AG10803 (cell line): ENCODE measurements around the gene TNFAIP2.

ENCODE experiments used
- DNase-seq: peaks from one replicate; pipeline ENCODE4 v3.0.0; 2010; ENCODE audit warnings: low read depth
- H3K4me3 ChIP-seq: 2 replicates; pipeline ENCODE4 v1.5.1; 2011; ENCODE audit warnings: mild to moderate bottlenecking, low read length, control low read depth
- TF ChIP-seq, protein P1 (sequence below): conservative IDR thresholded peaks from 2 replicates; pipeline ENCODE4 v1.5.1; 2011; ENCODE audit warnings: mild to moderate bottlenecking, low read length, control low read depth, inconsistent platforms

TNFAIP2 gene

DNA sequence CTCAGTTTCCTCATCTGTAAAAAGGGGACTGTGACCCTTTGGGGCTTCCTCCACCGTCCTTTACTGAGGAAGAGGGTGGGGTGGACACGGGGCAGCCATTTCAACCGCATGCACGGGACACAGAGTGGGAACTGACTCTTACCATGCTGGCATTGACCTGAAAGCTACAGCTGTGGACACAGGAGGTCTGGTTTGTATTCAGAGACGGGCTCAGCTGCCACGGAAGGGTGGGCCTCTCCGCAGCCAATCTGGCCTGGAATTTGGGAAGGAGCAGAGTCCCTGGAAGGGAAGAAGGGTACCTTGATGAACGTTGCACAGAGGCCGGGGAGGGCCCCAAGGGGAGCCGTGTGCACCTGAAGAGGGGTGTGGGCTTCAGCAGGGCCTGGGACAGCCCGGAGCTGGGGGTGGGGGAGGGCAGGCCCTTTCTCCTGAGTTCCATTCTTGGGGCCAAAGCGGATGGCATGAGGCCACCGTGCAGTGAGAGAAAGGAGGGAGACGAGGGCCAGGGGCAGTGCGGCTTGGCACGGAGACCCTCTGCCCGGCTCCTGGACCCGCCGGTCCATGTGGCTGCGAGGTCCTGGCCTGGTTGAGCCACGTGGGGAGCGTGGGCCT is 14.5 kb downstream of the TNFAIP2 start:
- no peak overlapping the region for H3K4me3 ChIP-seq
- DNase-seq: no peak
- TF ChIP-seq, protein P1, sequence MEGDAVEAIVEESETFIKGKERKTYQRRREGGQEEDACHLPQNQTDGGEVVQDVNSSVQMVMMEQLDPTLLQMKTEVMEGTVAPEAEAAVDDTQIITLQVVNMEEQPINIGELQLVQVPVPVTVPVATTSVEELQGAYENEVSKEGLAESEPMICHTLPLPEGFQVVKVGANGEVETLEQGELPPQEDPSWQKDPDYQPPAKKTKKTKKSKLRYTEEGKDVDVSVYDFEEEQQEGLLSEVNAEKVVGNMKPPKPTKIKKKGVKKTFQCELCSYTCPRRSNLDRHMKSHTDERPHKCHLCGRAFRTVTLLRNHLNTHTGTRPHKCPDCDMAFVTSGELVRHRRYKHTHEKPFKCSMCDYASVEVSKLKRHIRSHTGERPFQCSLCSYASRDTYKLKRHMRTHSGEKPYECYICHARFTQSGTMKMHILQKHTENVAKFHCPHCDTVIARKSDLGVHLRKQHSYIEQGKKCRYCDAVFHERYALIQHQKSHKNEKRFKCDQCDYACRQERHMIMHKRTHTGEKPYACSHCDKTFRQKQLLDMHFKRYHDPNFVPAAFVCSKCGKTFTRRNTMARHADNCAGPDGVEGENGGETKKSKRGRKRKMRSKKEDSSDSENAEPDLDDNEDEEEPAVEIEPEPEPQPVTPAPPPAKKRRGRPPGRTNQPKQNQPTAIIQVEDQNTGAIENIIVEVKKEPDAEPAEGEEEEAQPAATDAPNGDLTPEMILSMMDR: no peak

DNA sequence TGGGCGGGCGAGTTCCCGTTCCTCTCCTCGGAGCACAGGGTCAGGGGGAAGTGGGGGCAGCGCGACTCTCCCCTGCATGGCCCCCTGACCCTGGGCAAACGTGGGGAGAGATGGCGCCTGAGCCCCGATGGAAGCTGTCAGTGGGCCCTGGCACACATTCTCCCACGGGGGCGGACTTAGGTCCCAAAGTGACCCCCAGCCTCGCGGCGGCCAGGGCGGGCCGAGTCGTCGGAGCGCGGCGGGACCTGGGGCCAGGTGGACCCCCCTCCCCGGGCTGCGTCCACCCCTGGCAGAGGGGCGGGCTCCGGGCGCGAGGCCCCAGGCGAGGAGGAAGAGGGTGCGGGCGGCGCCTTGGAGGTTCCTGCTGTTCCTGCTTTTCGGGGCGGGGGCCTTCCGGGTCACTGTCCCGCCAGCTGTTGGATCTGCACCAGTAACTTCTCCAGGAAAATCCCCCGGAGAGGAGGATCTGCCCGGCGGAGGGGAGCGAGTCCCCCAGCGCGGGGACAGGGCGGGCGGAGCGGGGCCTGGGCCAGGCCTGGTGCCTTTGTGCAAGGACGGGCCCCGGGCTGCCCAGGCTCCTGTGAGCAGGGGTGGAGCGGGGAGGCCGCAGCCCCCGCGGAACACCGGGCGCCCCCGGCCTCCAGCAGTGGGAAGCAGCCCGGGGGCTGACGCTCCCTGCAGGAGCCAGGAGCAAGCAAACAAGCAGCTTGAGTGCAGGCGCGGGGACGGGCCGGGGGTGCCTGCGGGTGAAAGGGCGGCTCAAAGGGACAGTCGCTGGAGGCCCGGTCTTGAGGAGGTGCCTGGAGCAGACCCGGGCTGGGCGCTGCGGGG is 15.3 kb downstream of the TNFAIP2 start:
- H3K4me3 ChIP-seq: no peak overlapping the region
- TF ChIP-seq, protein P1: no peak
- DNase-seq: no peak

DNA sequence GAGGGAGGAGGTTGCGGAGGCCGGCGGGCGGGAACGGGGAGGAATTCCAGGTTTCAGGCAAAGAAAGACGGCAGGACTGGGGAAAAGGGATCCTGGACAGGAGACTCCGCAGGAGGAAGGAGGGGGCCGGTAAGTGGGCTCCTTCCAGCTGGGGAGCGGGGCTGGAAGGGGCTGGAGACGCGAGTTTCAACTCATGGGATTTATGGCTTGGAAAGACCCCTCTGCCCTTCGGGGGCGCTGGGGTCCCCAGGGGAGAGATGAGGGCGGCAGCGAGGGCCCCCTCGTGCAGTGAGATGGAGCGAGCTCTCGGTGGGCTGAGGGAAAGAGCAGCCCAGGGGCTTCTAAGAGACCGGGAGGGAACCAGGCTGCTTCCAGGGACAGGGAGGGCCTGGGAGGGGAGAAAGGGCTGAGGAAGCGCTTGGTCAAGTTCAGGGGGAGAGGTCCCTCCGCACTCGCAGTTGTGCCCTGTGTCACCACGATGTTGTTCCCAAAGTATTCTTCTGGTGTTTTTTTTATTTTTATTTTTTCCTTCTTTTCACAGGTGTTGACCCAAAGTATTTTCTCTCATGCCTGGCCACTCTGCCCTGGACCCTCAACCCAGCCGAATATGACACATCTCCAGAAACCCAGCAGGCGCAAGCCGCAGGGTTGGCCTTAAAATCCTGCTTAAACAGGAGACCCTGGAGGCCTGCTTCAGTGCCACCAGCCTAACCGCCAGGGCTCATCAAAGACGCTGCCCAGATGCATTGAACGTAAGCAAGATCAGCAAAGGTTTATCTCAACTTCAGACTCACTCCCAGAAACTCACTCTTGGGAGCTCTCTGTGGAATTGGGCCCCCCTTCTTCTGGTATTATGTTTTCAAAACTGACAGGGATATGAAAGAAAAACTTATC is 16.1 kb downstream of the TNFAIP2 start:
- TF ChIP-seq, protein P1: no peak
- no peak for DNase-seq
- H3K4me3 ChIP-seq: no peak overlapping the region

DNA sequence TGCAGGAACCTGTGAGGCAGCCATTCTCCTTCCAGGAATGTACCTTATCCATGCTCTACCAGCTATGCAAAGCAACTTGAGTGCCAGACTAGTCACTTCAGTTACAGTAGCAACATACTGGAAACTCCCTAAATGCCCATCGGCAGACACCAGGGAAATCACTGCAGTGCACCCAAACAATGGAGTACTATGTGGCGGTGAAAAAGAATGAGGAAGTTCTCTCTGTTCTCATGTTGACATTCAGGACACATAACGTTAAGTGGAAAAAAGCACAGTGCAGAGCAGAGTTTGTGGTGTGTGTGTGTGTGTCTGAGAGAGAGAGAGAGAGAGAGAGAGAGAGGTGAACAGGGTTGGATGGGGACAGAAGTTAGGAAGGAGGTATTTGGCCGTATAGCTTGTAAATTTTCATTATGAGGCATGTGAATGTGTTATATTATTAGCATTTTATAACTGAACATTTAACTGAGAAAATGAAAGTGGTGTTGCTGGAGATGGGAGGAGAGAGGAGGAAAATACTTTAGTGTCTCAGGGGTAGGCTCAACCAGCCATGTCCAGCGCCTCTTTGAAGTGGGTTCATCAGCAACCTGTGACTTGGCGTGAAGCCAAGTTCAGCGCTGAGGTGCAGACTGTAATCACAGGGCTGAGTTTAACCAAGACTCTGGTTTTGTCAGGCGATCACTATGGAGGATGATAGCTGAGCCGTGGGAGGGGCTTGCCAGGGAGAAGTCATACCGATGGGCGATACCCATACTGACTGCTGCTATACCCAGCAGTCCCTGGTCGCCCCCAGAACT is 17.3 kb downstream of the TNFAIP2 start:
- no peak overlapping the region for H3K4me3 ChIP-seq
- no peak for DNase-seq

DNA sequence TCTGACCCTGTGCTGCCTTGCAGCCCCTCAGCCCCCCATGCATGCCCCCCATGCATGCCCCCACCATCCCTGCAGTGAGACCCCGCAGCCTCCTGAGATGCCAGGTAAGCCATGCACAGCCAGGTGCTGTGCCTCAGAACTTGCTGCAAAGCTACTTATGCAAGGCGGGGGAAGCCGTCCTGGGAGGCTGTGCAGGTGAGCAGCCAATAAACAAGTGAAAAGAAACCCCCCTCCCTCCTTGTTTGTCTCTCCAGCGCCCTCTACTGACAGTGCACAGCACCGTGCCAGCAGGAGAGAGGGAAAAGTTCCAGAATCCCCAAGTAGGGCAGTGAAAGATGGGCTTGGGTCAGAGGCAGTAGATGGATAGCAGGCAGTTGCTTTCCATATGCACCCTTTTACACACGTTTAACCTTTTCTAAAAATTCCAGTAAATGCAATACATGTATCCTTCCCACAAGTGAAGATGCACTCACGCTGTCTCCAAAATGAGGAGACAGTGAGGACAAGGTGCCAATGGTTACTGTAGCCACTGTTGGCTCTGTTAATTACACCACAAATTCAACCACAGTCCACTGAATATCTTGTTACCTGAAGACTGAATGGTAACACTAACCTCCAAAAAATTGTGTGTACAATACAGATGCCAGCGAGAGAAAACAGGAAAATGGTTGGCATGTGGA is 18.0 kb downstream of the TNFAIP2 start:
- no peak overlapping the region for H3K4me3 ChIP-seq

More for the DNA sequence above, 17.3 kb downstream of the TNFAIP2 start:
- TF ChIP-seq, protein P1: no peak

More for the DNA sequence above, 18.0 kb downstream of the TNFAIP2 start:
- TF ChIP-seq, protein P1: peak; percentile 71
- DNase-seq: peak; percentile 42
